ENCODE data around the gene TNRC6A. TPM values are rescaled to one million over a fixed set of nuclear protein-coding genes. Genes with fewer than 3 reads are reported as not detected.
"Not testable (repeated sequence)": the region's sequence is repeated elsewhere in the genome, so short reads cannot be mapped to it uniquely, and the experiment has no call there.

TNRC6A gene
- polyA plus RNA-seq, 1 donor, result 49.2 TPM

GRCh38 chr16:24850289-24850938 is 121.0 kb downstream of the TNRC6A start:
- DNase-seq, result no peak
- H3K4me3 ChIP-seq (ENCODE audit: low read length), result no peak overlapping the region
- H3K27ac ChIP-seq (ENCODE audit: low read length), result no peak overlapping the region
- no CpG with 5 or more reads among the region's 9 CpGs for WGBS (ENCODE audit: insufficient coverage, low lambda C conversion rate)
- H3K9me3 ChIP-seq (ENCODE audit: control insufficient read depth, low read depth, low read length), result no peaks in the 10 kb centered on the region
- peaks cover 28% of the 10 kb centered on the region for H3K4me1 ChIP-seq (ENCODE audit: control insufficient read depth, insufficient read depth, low read length)
- H3K27me3 ChIP-seq (ENCODE audit: control insufficient read depth, insufficient read depth, low read length), result no peaks in the 10 kb centered on the region
- H3K36me3 ChIP-seq (ENCODE audit: control insufficient read depth, insufficient read depth, low read length), result peaks cover 2% of the 10 kb centered on the region

- Histone ChIP-seq H3K9me3 (ENCODE audit: control insufficient read depth, low read depth, low read length) (no peaks in the 10 kb centered on the region), H3K36me3 (ENCODE audit: control insufficient read depth, insufficient read depth, low read length) (peaks cover 2% of the 10 kb centered on the region), H3K4me3 (ENCODE audit: low read length) (no peak overlapping the region), H3K27me3 (ENCODE audit: control insufficient read depth, insufficient read depth, low read length) (no peaks in the 10 kb centered on the region), H3K4me1 (ENCODE audit: control insufficient read depth, insufficient read depth, low read length) (peaks cover 22% of the 10 kb centered on the region), H3K27ac (ENCODE audit: low read length) (no peak overlapping the region)
- DNase-seq, result peak; percentile 23 to 50
- no CpG with 5 or more reads among the region's 8 CpGs for WGBS (ENCODE audit: insufficient coverage, low lambda C conversion rate)
Observed at GRCh38 chr16:24851700-24852099, 122.2 kb downstream of the TNRC6A start.

- DNase-seq, result no peak
- no peak overlapping the region for H3K4me3 ChIP-seq (ENCODE audit: low read length)
- H3K27ac ChIP-seq (ENCODE audit: low read length), result no peak overlapping the region
- no peaks in the 10 kb centered on the region for H3K9me3 ChIP-seq (ENCODE audit: control insufficient read depth, low read depth, low read length)
- H3K27me3 ChIP-seq (ENCODE audit: control insufficient read depth, insufficient read depth, low read length), result no peaks in the 10 kb centered on the region
- peaks cover 2% of the 10 kb centered on the region for H3K36me3 ChIP-seq (ENCODE audit: control insufficient read depth, insufficient read depth, low read length)
- 86% methylated on average over 1 of the region's 8 CpGs for WGBS (ENCODE audit: insufficient coverage, low lambda C conversion rate)
- H3K4me1 ChIP-seq (ENCODE audit: control insufficient read depth, insufficient read depth, low read length), result peaks cover 18% of the 10 kb centered on the region
Observed at GRCh38 chr16:24852281-24852721, 122.8 kb downstream of the TNRC6A start.

- H3K27ac ChIP-seq (ENCODE audit: low read length), result no peak overlapping the region
- no peak overlapping the region for H3K4me3 ChIP-seq (ENCODE audit: low read length)
- WGBS (ENCODE audit: insufficient coverage, low lambda C conversion rate), result no CpG with 5 or more reads among the region's 8 CpGs
Observed at GRCh38 chr16:24853169-24853824, 123.8 kb downstream of the TNRC6A start.

GRCh38 chr16:24853830-24854229 is 124.4 kb downstream of the TNRC6A start:
- H3K9me3 ChIP-seq (ENCODE audit: control insufficient read depth, low read depth, low read length), result no peaks in the 10 kb centered on the region
- DNase-seq, result peak; percentile 29 to 61
- WGBS (ENCODE audit: insufficient coverage, low lambda C conversion rate), result no CpG with 5 or more reads among the region's 18 CpGs
- H3K36me3 ChIP-seq (ENCODE audit: control insufficient read depth, insufficient read depth, low read length), result peaks cover 2% of the 10 kb centered on the region
- no peak overlapping the region for H3K27ac ChIP-seq (ENCODE audit: low read length)
- H3K4me1 ChIP-seq (ENCODE audit: control insufficient read depth, insufficient read depth, low read length), result peaks cover 15% of the 10 kb centered on the region
- H3K27me3 ChIP-seq (ENCODE audit: control insufficient read depth, insufficient read depth, low read length), result no peaks in the 10 kb centered on the region
- H3K4me3 ChIP-seq (ENCODE audit: low read length), result no peak overlapping the region

More at GRCh38 chr16:24853169-24853824, 123.8 kb downstream of the TNRC6A start:
- H3K27me3 ChIP-seq (ENCODE audit: control insufficient read depth, insufficient read depth, low read length), result no peaks in the 10 kb centered on the region
- peaks cover 2% of the 10 kb centered on the region for H3K36me3 ChIP-seq (ENCODE audit: control insufficient read depth, insufficient read depth, low read length)
- DNase-seq, result no peak
- H3K9me3 ChIP-seq (ENCODE audit: control insufficient read depth, low read depth, low read length), result no peaks in the 10 kb centered on the region
- H3K4me1 ChIP-seq (ENCODE audit: control insufficient read depth, insufficient read depth, low read length), result peaks cover 12% of the 10 kb centered on the region

GRCh38 chr16:24854607-24855171 is 125.2 kb downstream of the TNRC6A start:
- H3K9me3 ChIP-seq (ENCODE audit: control insufficient read depth, low read depth, low read length), result no peaks in the 10 kb centered on the region
- peaks cover 22% of the 10 kb centered on the region for H3K4me1 ChIP-seq (ENCODE audit: control insufficient read depth, insufficient read depth, low read length)
- DNase-seq, result no peak
- peaks cover 2% of the 10 kb centered on the region for H3K36me3 ChIP-seq (ENCODE audit: control insufficient read depth, insufficient read depth, low read length)
- no peak overlapping the region for H3K4me3 ChIP-seq (ENCODE audit: low read length)
- no peak overlapping the region for H3K27ac ChIP-seq (ENCODE audit: low read length)
- no peaks in the 10 kb centered on the region for H3K27me3 ChIP-seq (ENCODE audit: control insufficient read depth, insufficient read depth, low read length)

- WGBS (ENCODE audit: insufficient coverage, low lambda C conversion rate), result no CpG with 5 or more reads among the region's 5 CpGs
- Histone ChIP-seq H3K4me3 (ENCODE audit: low read length) (no peak overlapping the region), H3K36me3 (ENCODE audit: control insufficient read depth, insufficient read depth, low read length) (peaks cover 2% of the 10 kb centered on the region), H3K4me1 (ENCODE audit: control insufficient read depth, insufficient read depth, low read length) (peaks cover 22% of the 10 kb centered on the region), H3K9me3 (ENCODE audit: control insufficient read depth, low read depth, low read length) (no peaks in the 10 kb centered on the region), H3K27me3 (ENCODE audit: control insufficient read depth, insufficient read depth, low read length) (no peaks in the 10 kb centered on the region), H3K27ac (ENCODE audit: low read length) (no peak overlapping the region)
- peak in 1 of 2 donors; percentile 31 for DNase-seq
Observed at GRCh38 chr16:24855678-24856077, 126.2 kb downstream of the TNRC6A start.

GRCh38 chr16:24856871-24857270 is 127.4 kb downstream of the TNRC6A start:
- H3K36me3 ChIP-seq (ENCODE audit: control insufficient read depth, insufficient read depth, low read length); DNase-seq; H3K27me3 ChIP-seq (ENCODE audit: control insufficient read depth, insufficient read depth, low read length); H3K27ac ChIP-seq (ENCODE audit: low read length); H3K9me3 ChIP-seq (ENCODE audit: control insufficient read depth, low read depth, low read length); H3K4me3 ChIP-seq (ENCODE audit: low read length): not testable (repeated sequence)
- no CpG with 5 or more reads among the region's 8 CpGs for WGBS (ENCODE audit: insufficient coverage, low lambda C conversion rate)
- peaks cover 22% of the 10 kb centered on the region for H3K4me1 ChIP-seq (ENCODE audit: control insufficient read depth, insufficient read depth, low read length)

GRCh38 chr16:24858219-24859041 is 129.0 kb downstream of the TNRC6A start:
- H3K9me3 ChIP-seq (ENCODE audit: control insufficient read depth, low read depth, low read length), result no peaks in the 10 kb centered on the region
- H3K36me3 ChIP-seq (ENCODE audit: control insufficient read depth, insufficient read depth, low read length), result no peaks in the 10 kb centered on the region
- peaks cover 22% of the 10 kb centered on the region for H3K4me1 ChIP-seq (ENCODE audit: control insufficient read depth, insufficient read depth, low read length)
- H3K27ac ChIP-seq (ENCODE audit: low read length), result no peak overlapping the region
- DNase-seq, result peak; percentile 50 to 61
- 0% methylated on average over 1 of the region's 9 CpGs for WGBS (ENCODE audit: insufficient coverage, low lambda C conversion rate)
- no peak overlapping the region for H3K4me3 ChIP-seq (ENCODE audit: low read length)
- H3K27me3 ChIP-seq (ENCODE audit: control insufficient read depth, insufficient read depth, low read length), result no peaks in the 10 kb centered on the region

- Histone ChIP-seq H3K27me3 (ENCODE audit: control insufficient read depth, insufficient read depth, low read length) (no peaks in the 10 kb centered on the region), H3K9me3 (ENCODE audit: control insufficient read depth, low read depth, low read length) (no peaks in the 10 kb centered on the region), H3K36me3 (ENCODE audit: control insufficient read depth, insufficient read depth, low read length) (peaks cover 2% of the 10 kb centered on the region), H3K4me1 (ENCODE audit: control insufficient read depth, insufficient read depth, low read length) (peaks cover 10% of the 10 kb centered on the region), H3K27ac (ENCODE audit: low read length) (no peak overlapping the region), H3K4me3 (ENCODE audit: low read length) (no peak overlapping the region)
- WGBS (ENCODE audit: insufficient coverage, low lambda C conversion rate), result 100% methylated on average over 1 of the region's 1 CpG
- DNase-seq, result no peak
Observed at GRCh38 chr16:24861461-24861860, 132.0 kb downstream of the TNRC6A start.
